GM23338 (cell line): ENCODE data around the gene MC2R. TPM values are rescaled to one million over a fixed set of nuclear protein-coding genes. Genes with fewer than 3 reads are reported as not detected.

Source experiments
- ATAC-seq: fragments of 200-7000 bp; cut with Tn5 transposase; 3 replicates; pipeline ENCODE4 v1.9.1; 2020
- DNase-seq: peaks from one replicate; pipeline ENCODE4 v3.0.0-alpha.2; 2015; ENCODE audit warnings: low spot score
- H2AFZ ChIP-seq: fragments of 200-600 bp; sonication (generic); 2 replicates; pipeline ENCODE4 v1.8.0; 2016; ENCODE audit warnings: antibody characterized with exemption, mild to moderate bottlenecking, moderate library complexity
- H3F3A ChIP-seq: fragments of 200-600 bp; sonication (generic); replicated peaks from 2 replicates; pipeline ENCODE4 v1.8.0; 2017; ENCODE audit warnings: antibody characterized with exemption, mixed run types, low read depth
- H3K27ac ChIP-seq: fragments of 200-600 bp; sonication (generic); 2 replicates; pipeline ENCODE4 v1.6.1; 2016; ENCODE audit warnings: low read depth
- H3K27me3 ChIP-seq: fragments of 200-600 bp; sonication (generic); 2 replicates; pipeline ENCODE4 v1.8.0; 2016; ENCODE audit warnings: mild to moderate bottlenecking, mixed run types, moderate library complexity; ENCODE audit not compliant: insufficient read depth
- H3K36me3 ChIP-seq: fragments of 200-600 bp; sonication (generic); 2 replicates; pipeline ENCODE4 v1.8.0; 2016; ENCODE audit warnings: mild to moderate bottlenecking; ENCODE audit not compliant: insufficient read depth
- H3K4me1 ChIP-seq: fragments of 200-600 bp; sonication (generic); 2 replicates; pipeline ENCODE4 v1.8.0; 2016; ENCODE audit warnings: mild to moderate bottlenecking, moderate library complexity; ENCODE audit not compliant: insufficient read depth
- H3K4me2 ChIP-seq: fragments of 200-600 bp; sonication (generic); 2 replicates; pipeline ENCODE4 v1.7.1; 2017; ENCODE audit warnings: mixed run types
- H3K4me3 ChIP-seq: fragments of 200-600 bp; sonication (generic); 2 replicates; pipeline ENCODE4 v1.6.1; 2016; ENCODE audit warnings: mixed run types
- H3K79me2 ChIP-seq: fragments of 200-600 bp; sonication (generic); replicated peaks from 2 replicates; pipeline ENCODE4 v1.8.0; 2017; ENCODE audit warnings: mild to moderate bottlenecking; ENCODE audit not compliant: insufficient read depth
- H3K9me2 ChIP-seq: fragments of 200-600 bp; sonication (generic); 2 replicates; pipeline ENCODE4 v1.8.0; 2017; ENCODE audit not compliant: insufficient read depth
- H4K20me1 ChIP-seq: fragments of 200-600 bp; sonication (generic); replicated peaks from 2 replicates; pipeline ENCODE4 v1.8.0; 2017; ENCODE audit warnings: mild to moderate bottlenecking; ENCODE audit not compliant: insufficient read depth
- H3K27ac Mint-ChIP-seq: 2 replicates; pipeline ENCODE4 v1.8.0; 2020; ENCODE audit warnings: inconsistent platforms, mild to moderate bottlenecking, moderate library complexity, mixed read lengths
- H3K27me3 Mint-ChIP-seq: 3 replicates; pipeline ENCODE4 v1.8.0; 2022; ENCODE audit warnings: low read depth, mild to moderate bottlenecking, moderate library complexity, mixed read lengths, inconsistent platforms; ENCODE audit not compliant: insufficient read depth, poor library complexity
- H3K36me3 Mint-ChIP-seq: 3 replicates; pipeline ENCODE4 v1.8.0; 2021; ENCODE audit warnings: low read depth, mild to moderate bottlenecking, inconsistent platforms, moderate library complexity, mixed read lengths
- H3K4me1 Mint-ChIP-seq: 3 replicates; pipeline ENCODE4 v1.8.0; 2020; ENCODE audit warnings: mild to moderate bottlenecking, inconsistent platforms, mixed read lengths
- H3K4me3 Mint-ChIP-seq: 3 replicates; pipeline ENCODE4 v1.8.0; 2021; ENCODE audit warnings: moderate library complexity, mild to moderate bottlenecking, inconsistent platforms, mixed read lengths
- H3K9me3 Mint-ChIP-seq: 3 replicates; pipeline ENCODE4 v1.8.0; 2020; ENCODE audit warnings: moderate library complexity, mild to moderate bottlenecking, inconsistent platforms, mixed read lengths
- CREB1 ChIP-seq: fragments of 250-450 bp; sonication (Bioruptor Pico); IDR thresholded peaks from 2 replicates; pipeline ENCODE4 v1.5.0; 2020; ENCODE audit warnings: low read depth, mild to moderate bottlenecking, moderate library complexity
- EZH2 ChIP-seq: fragments of 200-600 bp; sonication (generic); IDR thresholded peaks from one replicate; pipeline ENCODE4 v1.8.0; 2017; ENCODE audit warnings: antibody characterized with exemption, mild to moderate bottlenecking, low read depth; ENCODE audit not compliant: unreplicated experiment
- EZH2phosphoT487 ChIP-seq: fragments of 200-600 bp; sonication (generic); IDR thresholded peaks from one replicate; pipeline ENCODE4 v1.8.1; 2018; ENCODE audit warnings: antibody characterized with exemption; ENCODE audit not compliant: unreplicated experiment
- JUNB ChIP-seq: IDR thresholded peaks from one replicate; pipeline ENCODE4 v1.6.1; 2016; ENCODE audit warnings: antibody characterized with exemption; ENCODE audit not compliant: unreplicated experiment
- POLR2AphosphoS5 ChIP-seq: IDR thresholded peaks from 2 replicates; pipeline ENCODE4 v1.6.1; 2016; ENCODE audit warnings: antibody characterized with exemption, low read depth
- ZNF114 ChIP-seq: fragments of 250-450 bp; sonication (Bioruptor Pico); IDR thresholded peaks from 2 replicates; pipeline ENCODE4 v1.5.0; 2020; ENCODE audit warnings: mild to moderate bottlenecking, moderate library complexity
- polyA plus RNA-seq: library from polyadenylated mRNA; unstranded; fragments of >200 nt; fragmentation: Nextera tagmentation; extraction: Ambion mirVana; gene quantifications from 2 replicates; pipeline ENCODE4 v1.2.1, GENCODE V29; 2016
- total RNA-seq: library from RNA; depleted of rRNA; stranded (reverse); fragments of >200 nt; shearing (Covaris generic); gene quantifications from 2 replicates; pipeline ENCODE4 v1.2.3, GENCODE V29; 2014
- TF ChIP-seq, protein P1 (sequence below): fragments of 250-450 bp; sonication (Bioruptor Pico); IDR thresholded peaks from 2 replicates; pipeline ENCODE4 v1.5.0; 2020; ENCODE audit warnings: mild to moderate bottlenecking, moderate library complexity
- TF ChIP-seq, protein P2 (sequence below): IDR thresholded peaks from 2 replicates; pipeline ENCODE4 v1.6.1; 2016; ENCODE audit warnings: antibody characterized with exemption

The MC2R gene
- total and polyA plus RNA-seq, 2 experiments from 2014 or later = not detected

DNA sequence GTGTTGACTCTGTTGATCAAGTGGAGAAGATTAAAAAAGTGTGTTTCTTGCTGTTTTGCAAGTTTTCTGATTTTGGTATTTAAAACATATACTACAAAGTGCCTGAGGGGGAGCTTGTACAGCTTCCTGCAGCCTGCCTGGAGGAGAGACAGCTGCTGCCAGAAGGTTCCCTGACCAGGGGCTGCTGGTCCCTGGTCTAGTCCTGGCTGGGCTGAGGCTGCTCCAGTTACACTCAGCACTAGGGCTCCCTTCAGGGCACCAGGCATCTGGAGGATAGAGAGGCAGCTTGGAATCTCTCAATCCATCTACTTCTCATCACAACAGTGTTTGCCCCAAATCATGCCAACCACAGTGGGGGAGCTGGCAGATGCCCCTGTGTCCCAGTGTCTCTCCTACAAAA lies 4.8 kb downstream of the MC2R start:
- Histone ChIP-seq H3K9me2 (no peaks in the 10 kb centered on the region), H3K4me3 (no peak overlapping the region), H2AFZ (no peak overlapping the region), H3K27me3 (no peaks in the 10 kb centered on the region), H3K36me3 (no peaks in the 10 kb centered on the region), H3K79me2 (no peaks in the 10 kb centered on the region), H3K4me2 (no peak overlapping the region), H3K27ac (no peak overlapping the region), H3K4me1 (no peaks in the 10 kb centered on the region), H4K20me1 (no peaks in the 10 kb centered on the region), H3F3A (no peaks in the 10 kb centered on the region)
- DNase-seq = no peak
- no peak overlapping the region for H3K4me3 Mint-ChIP-seq
- no peaks in the 10 kb centered on the region for H3K36me3 Mint-ChIP-seq
- peaks cover 2% of the 10 kb centered on the region for H3K27me3 Mint-ChIP-seq
- TF ChIP-seq CREB1 (CRISPR knock-in tag) = no peak
- no peak for TF ChIP-seq EZH2phosphoT487
- TF ChIP-seq, protein P1, sequence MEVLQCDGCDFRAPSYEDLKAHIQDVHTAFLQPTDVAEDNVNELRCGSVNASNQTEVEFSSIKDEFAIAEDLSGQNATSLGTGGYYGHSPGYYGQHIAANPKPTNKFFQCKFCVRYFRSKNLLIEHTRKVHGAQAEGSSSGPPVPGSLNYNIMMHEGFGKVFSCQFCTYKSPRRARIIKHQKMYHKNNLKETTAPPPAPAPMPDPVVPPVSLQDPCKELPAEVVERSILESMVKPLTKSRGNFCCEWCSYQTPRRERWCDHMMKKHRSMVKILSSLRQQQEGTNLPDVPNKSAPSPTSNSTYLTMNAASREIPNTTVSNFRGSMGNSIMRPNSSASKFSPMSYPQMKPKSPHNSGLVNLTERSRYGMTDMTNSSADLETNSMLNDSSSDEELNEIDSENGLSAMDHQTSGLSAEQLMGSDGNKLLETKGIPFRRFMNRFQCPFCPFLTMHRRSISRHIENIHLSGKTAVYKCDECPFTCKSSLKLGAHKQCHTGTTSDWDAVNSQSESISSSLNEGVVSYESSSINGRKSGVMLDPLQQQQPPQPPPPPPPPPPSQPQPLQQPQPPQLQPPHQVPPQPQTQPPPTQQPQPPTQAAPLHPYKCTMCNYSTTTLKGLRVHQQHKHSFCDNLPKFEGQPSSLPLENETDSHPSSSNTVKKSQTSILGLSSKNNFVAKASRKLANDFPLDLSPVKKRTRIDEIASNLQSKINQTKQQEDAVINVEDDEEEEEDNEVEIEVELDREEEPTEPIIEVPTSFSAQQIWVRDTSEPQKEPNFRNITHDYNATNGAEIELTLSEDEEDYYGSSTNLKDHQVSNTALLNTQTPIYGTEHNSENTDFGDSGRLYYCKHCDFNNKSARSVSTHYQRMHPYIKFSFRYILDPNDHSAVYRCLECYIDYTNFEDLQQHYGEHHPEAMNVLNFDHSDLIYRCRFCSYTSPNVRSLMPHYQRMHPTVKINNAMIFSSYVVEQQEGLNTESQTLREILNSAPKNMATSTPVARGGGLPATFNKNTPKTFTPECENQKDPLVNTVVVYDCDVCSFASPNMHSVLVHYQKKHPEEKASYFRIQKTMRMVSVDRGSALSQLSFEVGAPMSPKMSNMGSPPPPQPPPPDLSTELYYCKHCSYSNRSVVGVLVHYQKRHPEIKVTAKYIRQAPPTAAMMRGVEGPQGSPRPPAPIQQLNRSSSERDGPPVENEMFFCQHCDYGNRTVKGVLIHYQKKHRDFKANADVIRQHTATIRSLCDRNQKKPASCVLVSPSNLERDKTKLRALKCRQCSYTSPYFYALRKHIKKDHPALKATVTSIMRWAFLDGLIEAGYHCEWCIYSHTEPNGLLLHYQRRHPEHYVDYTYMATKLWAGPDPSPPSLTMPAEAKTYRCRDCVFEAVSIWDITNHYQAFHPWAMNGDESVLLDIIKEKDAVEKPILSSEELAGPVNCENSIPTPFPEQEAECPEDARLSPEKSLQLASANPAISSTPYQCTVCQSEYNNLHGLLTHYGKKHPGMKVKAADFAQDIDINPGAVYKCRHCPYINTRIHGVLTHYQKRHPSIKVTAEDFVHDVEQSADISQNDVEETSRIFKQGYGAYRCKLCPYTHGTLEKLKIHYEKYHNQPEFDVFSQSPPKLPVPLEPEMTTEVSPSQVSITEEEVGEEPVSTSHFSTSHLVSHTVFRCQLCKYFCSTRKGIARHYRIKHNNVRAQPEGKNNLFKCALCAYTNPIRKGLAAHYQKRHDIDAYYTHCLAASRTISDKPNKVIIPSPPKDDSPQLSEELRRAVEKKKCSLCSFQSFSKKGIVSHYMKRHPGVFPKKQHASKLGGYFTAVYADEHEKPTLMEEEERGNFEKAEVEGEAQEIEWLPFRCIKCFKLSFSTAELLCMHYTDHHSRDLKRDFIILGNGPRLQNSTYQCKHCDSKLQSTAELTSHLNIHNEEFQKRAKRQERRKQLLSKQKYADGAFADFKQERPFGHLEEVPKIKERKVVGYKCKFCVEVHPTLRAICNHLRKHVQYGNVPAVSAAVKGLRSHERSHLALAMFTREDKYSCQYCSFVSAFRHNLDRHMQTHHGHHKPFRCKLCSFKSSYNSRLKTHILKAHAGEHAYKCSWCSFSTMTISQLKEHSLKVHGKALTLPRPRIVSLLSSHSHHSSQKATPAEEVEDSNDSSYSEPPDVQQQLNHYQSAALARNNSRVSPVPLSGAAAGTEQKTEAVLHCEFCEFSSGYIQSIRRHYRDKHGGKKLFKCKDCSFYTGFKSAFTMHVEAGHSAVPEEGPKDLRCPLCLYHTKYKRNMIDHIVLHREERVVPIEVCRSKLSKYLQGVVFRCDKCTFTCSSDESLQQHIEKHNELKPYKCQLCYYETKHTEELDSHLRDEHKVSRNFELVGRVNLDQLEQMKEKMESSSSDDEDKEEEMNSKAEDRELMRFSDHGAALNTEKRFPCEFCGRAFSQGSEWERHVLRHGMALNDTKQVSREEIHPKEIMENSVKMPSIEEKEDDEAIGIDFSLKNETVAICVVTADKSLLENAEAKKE = no peak
- no peak for TF ChIP-seq ZNF114 (CRISPR knock-in tag)
- TF ChIP-seq, protein P2, sequence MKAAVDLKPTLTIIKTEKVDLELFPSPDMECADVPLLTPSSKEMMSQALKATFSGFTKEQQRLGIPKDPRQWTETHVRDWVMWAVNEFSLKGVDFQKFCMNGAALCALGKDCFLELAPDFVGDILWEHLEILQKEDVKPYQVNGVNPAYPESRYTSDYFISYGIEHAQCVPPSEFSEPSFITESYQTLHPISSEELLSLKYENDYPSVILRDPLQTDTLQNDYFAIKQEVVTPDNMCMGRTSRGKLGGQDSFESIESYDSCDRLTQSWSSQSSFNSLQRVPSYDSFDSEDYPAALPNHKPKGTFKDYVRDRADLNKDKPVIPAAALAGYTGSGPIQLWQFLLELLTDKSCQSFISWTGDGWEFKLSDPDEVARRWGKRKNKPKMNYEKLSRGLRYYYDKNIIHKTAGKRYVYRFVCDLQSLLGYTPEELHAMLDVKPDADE = no peak
- TF ChIP-seq JUNB = no peak
- no peak for TF ChIP-seq POLR2AphosphoS5
- no peak for TF ChIP-seq EZH2
- H3K27ac Mint-ChIP-seq = no peak overlapping the region
- H3K9me3 Mint-ChIP-seq = no peaks in the 10 kb centered on the region; the same call in 2 of the 3 replicates
- no peak; the same call in 2 of the 3 replicates for ATAC-seq
- H3K4me1 Mint-ChIP-seq = no peaks in the 10 kb centered on the region; the same call in 2 of the 3 replicates
